Urothelium cell line (cell line): ENCODE data around the gene TTLL5.

Experiments
- DNase-seq: peaks from one replicate; pipeline ENCODE4 v3.0.0; 2011; ENCODE audit warnings: low spot score, mixed read lengths
- FAIRE-seq: peaks from 2 replicates; lab custom pipeline; 2011; peaks lifted over from hg19 to GRCh38; lab: Jason Lieb, UNC

Gene TTLL5

DNA sequence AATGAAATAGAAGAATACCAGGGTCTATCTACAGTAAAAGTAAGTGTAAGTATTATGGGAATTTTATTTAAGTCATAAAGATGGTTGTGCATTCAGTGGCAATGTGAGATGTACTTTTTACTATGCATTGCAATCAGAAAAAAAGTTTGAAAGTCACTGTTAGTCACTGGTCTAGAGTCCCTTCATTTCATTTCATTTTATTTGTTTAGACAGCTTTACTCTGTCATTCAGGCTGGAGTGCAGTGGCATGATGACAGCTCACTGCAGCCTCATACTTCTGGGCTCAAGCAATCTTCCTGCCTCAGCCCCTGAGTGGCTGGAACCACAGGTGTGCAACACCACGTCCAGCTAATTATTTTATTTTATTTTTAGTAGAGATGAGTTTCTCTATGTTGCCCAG, 278.2 kb downstream of the TTLL5 start:
- FAIRE-seq (no peak), DNase-seq (no peak)

DNA sequence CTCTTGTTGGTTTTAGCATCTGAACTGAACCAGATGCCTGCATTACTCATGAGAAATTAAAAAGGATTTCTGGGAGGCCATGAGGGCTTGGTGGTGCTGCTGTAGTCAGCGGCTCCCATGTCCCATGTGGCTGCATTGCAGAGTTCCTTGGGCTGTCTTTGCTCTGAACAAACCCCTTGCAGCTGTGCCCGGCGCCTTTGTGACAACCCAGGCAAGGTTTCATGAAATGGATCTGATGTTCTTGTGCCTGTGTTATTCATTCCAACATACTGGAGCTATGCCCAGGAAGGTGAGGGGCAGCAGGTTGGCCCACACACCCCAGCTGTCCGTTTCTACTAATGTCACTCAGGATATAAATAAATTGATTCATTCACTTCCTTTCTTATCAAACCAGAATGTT, 280.0 kb downstream of the TTLL5 start:
- DNase-seq (no peak), FAIRE-seq (no peak)

DNA sequence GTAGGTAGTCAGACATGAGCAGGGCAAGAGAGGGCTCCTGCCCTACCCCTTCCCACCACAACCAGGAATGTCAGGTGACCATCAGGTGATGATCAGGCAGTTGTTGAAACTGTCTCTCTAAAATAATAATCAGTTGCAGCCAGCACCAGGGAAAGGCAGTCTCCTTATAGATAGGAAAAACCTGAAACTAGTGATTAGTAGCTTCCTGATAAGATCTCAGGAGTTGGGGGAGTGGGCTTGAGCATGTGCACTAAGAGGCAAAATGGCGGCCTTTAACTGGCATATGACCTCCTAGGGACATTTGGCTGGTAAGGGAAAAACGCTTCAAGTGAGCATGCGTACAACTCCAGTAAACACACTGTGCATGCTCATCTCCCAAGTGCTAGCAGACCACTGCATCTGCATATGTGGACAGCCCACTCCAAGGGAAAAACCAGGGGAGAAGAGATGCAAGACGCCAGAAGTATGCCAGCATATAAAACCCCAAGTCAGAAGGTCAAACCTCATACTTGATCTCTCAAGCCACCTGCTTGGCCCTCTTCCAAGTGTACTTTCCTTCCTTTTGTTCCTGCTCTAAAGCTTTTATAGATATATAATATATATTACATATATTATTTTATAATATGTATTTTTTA, 283.7 kb downstream of the TTLL5 start:
- no peak for FAIRE-seq

DNA sequence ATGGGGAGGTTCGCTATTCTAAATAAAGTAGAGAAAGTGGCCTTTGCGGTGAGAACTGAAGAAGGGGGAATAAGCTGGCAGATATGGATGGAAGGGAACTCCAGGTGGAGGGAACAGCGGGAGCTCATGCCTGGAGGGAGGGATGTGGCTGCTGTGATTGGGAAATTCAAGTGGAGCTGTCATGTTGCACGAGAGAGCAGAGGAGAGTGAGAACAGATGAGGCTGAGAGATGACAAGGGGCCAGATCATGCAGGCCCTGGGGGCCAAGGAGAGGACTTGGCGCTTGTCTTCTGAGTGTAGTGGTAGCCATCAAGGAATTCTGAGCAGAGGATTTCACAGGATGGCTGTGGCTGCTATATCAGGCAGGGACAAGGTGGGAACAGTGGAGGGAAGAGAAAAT, 285.7 kb downstream of the TTLL5 start:
- FAIRE-seq (no peak), DNase-seq (no peak)

More for the DNA sequence above, 283.7 kb downstream of the TTLL5 start:
- DNase-seq, result no peak

DNA sequence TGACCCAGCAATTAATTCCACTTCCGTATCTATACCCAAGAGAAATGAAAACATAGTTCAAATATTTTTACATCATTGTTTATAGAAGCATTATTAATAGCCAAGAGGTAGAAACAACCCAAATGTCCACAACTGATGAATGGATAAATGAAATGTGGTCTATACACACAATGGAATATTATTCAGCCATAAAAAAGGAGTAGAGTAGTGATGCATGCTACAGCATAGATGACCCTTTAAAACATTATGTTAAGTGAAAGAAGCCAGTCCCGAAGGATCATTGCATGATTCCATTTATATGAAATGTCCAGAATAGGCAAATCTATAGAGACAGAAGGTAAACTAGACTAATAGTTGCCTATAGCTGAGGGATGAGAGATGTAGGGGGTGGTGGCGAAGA, 291.4 kb downstream of the TTLL5 start:
- FAIRE-seq (no peak), DNase-seq (no peak)

DNA sequence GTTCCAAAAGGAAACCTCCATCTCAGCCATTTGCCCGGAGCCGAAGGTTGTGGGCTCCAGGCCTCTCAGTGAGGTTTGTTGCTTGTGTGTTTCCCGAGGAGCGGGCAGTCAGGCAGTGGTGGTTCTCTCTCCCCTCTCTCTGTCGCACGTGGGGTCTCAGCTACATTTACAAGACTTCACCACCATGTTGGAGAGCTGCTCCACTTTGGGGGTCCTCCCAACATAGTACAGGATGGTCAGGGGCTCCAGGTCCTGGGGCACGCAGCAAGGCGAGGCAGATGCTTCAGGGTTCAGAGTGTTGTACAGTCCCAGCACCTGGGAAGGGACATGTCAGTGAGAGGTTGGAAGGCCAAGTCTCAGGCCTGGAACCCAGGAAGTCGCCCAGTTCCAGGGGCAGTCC, 298.0 kb downstream of the TTLL5 start:
- DNase-seq (no peak), FAIRE-seq (no peak)

DNA sequence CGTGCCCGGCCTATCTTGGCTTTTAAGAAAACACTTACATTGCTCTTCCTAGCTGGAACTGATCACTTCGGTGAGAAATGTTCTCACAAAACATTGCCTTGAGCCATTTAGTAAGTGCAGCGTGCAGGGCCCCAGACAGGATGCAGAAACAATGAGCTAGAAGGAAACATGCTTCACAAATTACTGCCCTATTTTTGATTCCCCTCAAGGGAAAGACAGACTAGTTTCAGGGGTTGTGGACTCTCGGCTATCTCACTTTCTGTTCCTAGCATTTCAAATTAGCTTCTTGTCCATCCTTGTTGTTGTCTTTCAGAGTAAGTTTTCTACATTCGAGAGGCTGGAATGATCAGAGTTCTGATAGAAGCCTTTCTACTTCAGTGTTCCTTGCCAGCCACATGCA, 299.2 kb downstream of the TTLL5 start:
- DNase-seq, result no peak
- FAIRE-seq, result no peak

DNA sequence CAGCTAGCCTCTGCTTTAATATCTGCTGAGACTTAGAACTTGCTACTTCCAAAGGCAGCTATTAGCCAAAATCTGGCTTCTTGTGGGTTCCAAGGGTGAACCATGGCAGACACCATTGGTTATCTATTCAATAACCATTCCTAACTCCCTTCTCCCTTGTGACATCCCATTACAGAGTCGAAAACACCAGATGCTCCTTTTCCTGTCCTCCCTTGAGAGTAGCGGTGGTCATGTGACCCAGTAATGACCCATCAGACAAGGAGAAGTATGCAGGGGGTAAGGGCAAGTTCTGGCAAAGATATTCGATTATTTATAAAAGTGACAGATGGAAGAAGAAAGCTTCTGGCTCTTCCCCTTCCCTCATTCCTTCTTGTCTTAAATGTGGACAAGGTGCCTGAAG, 300.6 kb downstream of the TTLL5 start:
- DNase-seq (no peak), FAIRE-seq (no peak)

DNA sequence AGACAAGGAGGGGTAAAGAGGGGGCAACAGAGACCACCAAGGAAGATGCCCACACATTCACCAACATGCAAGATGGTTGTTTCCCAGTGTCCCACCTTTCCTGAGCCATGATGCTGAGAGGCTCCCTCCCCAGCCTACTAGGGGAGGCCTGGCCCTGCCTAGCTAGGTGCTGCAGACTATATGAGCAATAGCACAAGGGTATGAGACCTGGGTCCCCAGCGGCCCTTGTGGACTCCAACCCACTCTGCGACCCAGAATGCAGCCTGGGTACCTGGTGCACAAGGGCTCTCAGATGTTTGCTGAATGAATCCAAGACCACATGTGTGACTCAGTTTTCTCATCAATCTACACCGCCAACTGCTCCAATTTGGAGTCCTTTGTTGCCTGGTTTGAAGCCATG, 306.8 kb downstream of the TTLL5 start:
- DNase-seq (no peak), FAIRE-seq (no peak)

DNA sequence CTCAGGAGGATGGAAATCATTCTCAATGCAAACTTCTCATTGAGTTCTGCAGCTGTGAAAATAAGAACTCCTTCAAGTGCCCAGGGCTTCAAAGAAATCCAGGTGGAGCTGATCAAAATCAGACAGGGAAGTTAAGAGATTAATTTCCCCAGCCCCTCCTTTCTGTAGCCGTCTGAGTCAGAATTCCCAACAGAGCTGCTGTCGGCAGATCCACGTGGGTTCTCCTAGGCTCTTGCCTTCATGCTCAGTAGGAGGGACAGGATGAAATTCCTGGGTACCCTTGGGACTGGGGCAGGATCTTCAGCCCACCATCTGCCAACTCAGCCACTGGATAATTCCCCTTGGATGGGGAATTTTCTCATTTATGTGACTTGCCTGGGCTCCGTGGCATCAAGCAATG, 307.4 kb downstream of the TTLL5 start:
- DNase-seq (no peak), FAIRE-seq (no peak)

DNA sequence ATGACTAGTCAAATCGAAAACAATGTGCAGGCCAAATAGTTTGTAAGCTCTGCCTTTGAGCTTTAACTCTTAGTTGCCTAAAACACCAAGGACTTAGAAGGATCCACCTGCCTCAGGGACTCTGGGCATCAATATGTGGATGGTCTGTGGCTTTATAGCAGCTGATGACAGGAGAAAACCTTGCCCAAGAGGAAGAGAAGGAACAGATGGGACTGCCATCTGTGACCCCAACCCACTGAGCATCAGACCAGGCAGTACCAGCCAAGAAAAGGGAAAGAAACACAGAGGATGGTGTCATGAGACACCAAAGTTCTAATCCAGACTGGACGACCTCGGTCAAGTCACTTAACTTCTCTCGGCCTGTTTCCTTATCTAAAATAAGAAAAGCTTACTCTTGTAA, 308.1 kb downstream of the TTLL5 start:
- DNase-seq (no peak), FAIRE-seq (no peak)

DNA sequence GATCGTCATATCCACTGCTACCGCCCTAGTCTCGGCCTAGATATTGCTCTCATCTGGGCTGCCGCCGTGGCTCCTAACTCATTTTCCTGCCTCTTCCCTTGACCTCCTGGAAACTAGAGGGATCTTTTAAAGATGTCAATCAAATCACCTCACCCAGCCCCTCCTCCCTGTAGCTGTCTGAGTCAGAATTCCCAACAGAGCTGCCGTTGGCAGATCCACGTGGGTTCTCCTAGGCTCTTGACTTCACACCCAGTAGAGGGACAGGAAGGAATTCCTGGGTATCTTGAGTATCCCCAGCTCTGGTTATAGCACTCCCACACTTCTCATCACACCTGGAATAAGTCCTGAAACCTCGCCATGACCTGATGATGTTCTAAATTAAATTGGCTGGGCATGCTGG, 308.8 kb downstream of the TTLL5 start:
- FAIRE-seq (no peak), DNase-seq (no peak)

DNA sequence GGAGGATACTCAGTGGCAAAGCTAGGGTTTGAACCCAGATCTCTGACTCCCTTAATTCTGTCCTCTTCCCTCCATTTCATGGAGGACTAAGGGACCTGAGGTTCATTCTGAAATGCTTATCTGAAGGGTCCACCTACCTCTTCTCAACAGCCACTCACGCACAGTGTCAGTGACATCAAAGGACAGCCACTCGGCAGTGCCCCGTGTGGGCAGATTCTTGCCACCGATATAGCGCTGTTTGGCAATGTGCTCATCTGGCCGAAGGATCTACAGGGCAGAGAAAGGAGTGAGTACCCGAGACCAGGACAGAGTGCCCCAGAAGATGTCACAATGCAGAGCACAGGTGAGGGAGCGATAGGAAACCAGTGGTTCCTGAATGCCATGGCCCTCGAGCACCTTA, 309.9 kb downstream of the TTLL5 start:
- FAIRE-seq, result no peak

DNA sequence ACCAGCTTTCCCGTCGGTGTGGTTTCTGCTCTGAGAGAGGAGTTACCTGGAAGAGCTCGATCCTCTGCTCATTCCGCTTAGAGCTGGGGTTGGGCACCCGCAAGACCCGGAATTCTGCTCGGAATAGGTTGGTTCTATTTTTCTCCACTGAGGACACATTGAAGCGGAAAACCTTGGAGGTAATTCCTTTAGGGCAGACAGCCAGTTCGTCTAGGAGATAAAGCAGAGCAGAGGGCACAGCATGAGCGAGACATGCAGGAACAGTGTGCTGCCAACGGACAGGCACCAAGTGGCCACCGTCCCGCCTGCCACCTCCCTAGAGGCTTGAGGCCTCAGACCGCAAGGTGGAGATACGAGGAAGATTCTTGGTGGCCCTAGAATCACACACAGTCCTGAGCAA, 310.5 kb downstream of the TTLL5 start:
- no peak for DNase-seq

More for the DNA sequence above, 309.9 kb downstream of the TTLL5 start:
- no peak for DNase-seq

DNA sequence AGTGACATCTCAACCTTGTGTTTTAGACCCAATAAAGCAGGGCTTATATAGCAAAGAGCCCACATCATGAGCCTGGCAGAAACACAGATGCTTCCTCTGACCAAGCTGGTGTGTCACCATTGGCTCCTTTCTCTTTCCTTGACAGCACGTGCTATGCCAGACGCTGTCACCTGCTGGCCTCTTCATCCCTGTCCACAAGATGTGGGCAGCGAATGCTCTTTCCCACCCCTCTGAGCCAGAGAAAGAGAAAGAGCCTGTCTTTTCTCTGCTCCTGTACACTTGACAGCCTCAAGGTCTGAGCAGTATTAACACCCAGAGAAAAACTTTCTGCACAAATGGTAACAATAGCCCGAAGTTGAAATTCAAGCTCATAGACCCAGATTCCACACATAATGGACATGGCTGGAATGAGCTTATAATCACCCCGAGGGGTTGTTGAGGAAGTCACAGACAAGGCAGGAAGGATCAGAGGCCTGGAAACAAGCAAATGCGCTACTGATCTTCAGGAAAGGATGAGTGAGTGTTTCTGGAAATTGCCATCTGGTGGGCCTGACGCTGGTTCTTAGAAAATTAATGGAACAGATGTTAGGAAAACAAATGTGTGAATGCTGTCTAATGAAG, 311.9 kb downstream of the TTLL5 start:
- no peak for DNase-seq
- FAIRE-seq, result no peak

More for the DNA sequence above, 310.5 kb downstream of the TTLL5 start:
- peak; percentile 85 for FAIRE-seq

DNA sequence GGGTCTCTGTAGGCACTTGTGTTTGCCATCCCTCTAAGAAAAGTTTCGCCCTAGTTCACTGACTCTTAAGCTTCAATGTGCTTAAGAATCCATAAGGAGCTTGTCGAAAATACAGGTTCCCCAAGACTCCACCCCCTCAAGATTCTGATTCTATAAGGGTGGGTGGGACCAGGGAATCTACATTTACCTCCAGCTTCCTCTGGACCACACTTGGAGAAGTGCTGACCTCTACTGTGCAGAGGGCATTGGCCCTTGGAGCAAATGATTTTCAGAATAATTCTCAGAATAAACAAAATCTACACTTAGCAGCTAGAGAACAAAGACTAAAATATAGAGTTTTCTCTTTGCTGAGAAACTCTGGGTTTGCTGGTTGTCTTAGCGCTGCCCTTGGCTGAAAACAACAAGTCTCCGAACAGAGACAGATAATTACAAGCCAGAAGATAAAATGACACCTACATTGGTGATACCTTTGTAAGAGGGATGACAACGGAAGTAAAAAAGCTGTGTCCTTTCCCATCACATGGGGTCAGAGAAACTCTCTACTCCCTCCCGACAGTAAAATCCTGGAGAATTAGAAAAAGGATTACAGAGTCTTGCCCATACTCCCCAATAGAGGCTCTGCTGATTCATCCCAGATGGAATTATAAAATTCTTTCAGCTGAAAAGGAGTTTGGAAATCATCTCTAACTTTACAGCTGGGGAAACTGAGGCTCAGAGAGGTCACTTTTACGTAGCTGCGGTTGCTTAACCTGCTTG, 316.0 kb downstream of the TTLL5 start:
- FAIRE-seq (no peak), DNase-seq (no peak)

DNA sequence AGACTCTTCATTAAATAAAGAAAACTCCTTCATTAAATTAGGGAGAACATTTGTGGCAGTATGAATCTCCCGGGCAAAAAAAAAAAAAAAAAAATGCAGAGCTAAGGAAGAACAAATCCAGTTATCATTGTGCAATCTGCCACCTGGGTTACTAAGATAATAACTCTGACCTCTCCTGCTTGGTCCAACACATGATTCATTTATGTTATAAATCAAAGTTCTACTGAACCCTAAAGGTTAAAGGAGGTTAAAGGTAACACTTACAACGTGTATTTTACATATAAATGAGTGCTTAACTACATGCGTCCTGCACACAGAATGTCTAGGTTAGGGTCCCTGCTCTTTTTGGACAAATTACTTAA, 316.5 kb downstream of the TTLL5 start:
- FAIRE-seq (no peak), DNase-seq (no peak)

DNA sequence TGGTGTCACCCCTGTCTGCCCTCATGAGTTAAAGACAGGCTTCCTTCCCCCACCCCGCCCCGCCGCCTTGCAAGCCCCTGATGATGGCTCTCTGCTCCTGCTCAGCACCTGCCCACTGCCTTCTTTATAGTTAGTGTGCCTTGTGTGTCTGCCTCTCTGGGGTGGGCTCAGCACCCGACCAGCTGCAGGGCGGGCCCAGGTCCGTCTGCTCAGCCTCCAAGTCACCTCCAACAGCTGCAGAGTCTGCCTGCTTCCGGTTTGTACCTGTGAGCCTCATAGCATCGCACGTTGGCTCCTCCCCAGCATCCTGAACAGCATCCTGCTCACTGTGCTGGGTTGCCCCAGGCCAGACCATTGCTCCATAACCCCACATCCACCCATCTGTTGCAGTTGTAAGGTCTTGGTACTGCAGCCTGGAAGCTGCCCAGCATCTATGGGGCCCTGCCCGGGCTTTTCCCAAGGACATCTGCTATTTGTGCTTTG, 317.2 kb downstream of the TTLL5 start:
- FAIRE-seq (no peak), DNase-seq (no peak)

DNA sequence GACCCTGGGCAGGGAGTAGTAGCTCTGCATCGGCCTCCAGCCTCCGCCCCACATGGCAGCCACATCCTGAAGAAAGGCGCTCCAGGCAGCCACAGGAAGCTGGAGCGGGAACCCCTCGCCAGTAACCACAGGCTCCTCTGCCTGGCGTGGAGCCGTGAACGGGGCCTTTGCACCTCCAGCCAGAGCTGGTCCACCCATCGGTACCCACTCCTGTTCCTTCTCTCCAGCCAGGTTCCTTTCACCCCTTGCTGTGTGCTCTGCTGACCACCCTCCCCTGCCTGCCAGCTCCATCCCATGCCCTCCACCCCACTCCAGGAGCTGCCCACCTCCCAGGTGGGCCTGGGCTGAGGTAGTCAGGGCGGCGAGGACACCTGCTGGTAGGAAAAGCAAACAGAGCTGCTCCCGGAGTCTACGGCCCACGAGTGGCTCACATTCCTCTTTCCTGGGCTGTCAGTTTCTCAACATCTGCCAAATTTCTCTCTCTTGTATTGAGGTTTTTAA, 318.1 kb downstream of the TTLL5 start:
- FAIRE-seq, result peak; percentile 65
- DNase-seq, result peak; percentile 74

DNA sequence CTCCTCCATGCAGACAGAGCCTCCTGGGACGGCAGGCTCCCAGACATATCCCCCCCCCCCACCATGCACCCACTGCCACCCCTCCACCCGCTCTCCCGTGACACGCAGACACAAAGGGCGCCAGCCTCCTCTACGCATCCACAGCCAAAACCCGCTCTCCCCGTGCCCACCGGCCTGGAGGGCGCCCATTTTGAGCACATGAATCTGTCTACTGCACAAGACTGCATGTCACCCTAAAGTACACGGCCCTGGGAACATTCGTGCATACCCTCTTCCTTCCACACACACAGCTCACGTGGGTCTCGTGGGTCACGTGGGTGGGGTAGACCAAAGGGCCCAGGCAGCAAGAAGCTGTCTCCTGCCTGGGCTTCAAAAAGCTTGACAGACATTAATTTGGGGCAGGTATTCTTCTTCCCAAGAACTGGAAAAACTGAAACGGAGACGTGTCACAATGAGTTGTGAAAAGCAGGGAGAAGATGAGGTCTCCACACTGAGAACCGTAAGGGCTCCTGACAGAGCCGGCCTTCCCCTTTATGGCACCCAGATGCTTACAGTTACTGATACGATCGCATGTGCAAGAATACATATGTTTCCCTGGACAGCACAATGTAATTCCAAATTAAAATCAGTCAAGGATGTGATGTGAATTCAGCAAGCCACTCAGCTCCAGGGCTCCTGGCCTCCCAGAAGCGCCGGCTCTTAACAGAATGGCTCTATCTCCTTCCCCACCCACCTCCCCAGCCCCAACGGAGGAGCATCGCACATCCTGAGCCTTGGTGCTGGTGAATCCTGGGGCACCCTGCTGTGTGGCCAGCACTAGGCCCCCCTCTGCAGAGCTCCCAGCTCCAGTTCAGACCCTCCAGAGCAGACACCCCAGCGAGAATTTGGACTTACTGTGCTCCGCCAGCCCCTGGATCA, 318.9 kb downstream of the TTLL5 start:
- FAIRE-seq, result no peak
- DNase-seq, result no peak

DNA sequence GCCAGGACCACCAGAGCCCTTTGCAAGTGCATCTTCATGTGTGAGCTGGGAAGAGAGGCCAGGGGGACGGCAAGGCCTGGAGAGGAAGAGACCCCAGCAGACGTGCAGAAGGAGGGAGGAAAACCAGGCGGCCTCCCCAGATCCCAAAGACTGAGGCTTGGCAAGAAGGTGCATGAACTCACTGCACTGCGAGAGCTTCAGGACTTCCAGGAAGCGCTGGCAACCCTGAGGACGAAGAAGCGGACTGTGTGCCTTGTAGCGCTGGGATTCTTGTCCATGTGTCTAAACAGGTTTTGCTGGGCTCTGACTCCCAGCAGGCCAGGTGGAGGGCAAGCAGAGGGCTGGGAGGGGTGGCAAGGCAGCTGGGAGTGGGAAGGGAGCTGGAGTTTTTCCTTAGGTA, 319.8 kb downstream of the TTLL5 start:
- DNase-seq (no peak), FAIRE-seq (no peak)
